ENCODE results near the gene LST1.

DNA sequence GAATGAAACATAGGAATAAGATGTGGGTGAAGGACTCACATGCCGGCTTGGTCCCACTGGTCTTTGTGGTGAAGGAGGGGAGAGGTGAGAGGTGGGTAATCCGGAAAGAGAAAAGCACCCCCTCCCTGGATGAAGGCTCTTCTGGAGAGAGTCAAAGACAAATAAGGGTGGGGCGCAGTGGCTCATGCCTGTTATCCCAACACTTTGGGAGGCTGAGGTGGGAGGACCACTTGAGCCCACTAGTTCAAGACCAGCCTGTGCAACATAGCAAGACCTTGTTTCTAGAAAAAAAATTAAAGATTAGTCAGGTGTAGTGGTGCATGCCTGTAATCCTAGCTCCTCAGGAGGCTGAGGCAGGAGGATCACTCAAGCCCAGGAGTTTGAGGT, 7.0 kb upstream of the LST1 start:
- TF ChIP-seq EP300 (IDR thresholded peaks at IDR 0.05), result no peak
- TF ChIP-seq, protein P1, sequence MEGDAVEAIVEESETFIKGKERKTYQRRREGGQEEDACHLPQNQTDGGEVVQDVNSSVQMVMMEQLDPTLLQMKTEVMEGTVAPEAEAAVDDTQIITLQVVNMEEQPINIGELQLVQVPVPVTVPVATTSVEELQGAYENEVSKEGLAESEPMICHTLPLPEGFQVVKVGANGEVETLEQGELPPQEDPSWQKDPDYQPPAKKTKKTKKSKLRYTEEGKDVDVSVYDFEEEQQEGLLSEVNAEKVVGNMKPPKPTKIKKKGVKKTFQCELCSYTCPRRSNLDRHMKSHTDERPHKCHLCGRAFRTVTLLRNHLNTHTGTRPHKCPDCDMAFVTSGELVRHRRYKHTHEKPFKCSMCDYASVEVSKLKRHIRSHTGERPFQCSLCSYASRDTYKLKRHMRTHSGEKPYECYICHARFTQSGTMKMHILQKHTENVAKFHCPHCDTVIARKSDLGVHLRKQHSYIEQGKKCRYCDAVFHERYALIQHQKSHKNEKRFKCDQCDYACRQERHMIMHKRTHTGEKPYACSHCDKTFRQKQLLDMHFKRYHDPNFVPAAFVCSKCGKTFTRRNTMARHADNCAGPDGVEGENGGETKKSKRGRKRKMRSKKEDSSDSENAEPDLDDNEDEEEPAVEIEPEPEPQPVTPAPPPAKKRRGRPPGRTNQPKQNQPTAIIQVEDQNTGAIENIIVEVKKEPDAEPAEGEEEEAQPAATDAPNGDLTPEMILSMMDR (IDR thresholded peaks at IDR 0.05), result no peak

All from esophagus muscularis mucosa (tissue), 3 donors.